ENCODE measurements around the gene PUSL1.

- TF ChIP-seq CTCF (conservative IDR thresholded peaks at IDR 0.05; ENCODE audit: low read depth, low read length) (no peak), EZH2 (IDR thresholded peaks at IDR 0.05; ENCODE audit: low read length, unreplicated experiment) (no peak)
Measured at GRCh38 chr1:1262758-1263157, 45.6 kb upstream of the PUSL1 start.

All from PC-3 (cell line).